AG08395 (cell line): ENCODE data around the gene CA5A.
"Not testable (repeated sequence)": the region's sequence is repeated elsewhere in the genome, so short reads cannot be mapped to it uniquely, and the experiment has no call there.

Experiments used
- DNase-seq: peaks from one replicate; pipeline ENCODE4 v3.0.0; 2012; ENCODE audit warnings: mixed read lengths, low spot score

The CA5A gene

DNA sequence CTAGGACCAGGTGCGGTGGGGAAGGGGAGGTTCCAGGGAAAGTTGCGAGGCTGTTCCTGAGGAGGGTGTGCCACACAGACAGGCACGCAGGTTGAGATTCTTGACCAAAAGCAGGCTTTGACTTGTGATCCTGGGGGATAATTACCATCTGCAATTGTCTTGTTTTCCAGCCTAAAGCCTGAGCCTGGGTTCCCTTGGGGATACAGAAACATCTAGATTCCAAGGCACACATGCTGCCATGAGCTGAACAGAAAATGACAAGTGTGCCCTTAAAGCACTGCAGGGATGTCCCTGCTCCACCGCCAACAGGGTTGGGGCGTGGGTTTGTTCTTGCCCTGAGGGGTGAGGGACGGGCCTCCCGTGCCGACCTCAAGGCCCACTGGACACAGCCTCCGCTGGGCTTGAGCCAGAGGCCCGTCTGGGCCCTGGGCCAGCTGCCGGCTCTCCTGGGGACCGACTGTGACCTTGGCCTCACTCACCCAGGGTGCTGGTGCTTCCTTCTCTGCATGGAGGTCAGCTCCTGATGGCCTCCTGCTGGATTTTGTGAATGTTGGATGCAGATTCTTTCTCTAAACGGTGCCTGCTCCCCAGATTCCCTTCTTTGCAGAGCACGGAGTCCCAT, 14.0 kb downstream of the CA5A start:
- DNase-seq, result no peak

DNA sequence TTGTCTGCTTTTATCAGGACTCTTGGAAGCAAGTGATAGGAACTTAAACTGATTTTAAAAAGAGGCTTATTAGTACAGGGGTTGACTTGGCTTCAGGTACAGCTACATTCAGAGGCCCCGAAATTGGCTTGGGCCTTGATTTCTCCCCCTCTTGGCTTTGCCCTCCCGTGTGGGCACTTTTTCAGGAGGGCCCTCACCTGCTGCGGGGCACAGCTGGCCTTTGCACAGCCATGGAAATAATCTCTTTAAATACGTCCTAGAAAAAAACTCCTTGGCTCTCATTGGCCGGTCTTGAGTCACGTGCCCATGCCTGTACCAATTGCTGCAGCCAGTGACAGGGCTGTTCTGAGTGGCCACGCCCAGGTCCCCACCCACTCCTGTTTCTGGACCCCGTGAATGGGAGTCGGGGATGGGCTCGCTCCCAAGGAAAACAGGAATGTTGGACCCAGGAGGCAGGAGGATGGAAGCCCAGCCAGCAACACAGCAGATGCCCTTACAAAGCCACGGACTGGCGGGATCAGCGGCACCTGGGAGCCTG, 15.0 kb downstream of the CA5A start:
- DNase-seq, result no peak

DNA sequence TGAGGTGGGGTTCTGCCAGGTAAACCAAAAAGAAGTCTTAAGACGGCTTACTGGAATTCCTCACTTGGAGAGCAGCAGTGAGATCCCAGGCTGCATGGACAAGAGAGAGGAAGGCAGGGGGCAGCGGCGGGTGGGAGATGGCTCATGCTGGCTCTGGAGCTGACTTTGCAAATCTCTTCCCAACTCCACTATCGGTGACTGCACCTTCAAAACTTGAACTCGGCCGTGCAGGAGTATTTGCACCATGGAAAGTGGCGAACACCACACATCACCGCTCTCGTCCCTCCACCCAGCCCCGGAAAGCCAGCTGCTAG, 16.7 kb downstream of the CA5A start:
- no peak for DNase-seq

DNA sequence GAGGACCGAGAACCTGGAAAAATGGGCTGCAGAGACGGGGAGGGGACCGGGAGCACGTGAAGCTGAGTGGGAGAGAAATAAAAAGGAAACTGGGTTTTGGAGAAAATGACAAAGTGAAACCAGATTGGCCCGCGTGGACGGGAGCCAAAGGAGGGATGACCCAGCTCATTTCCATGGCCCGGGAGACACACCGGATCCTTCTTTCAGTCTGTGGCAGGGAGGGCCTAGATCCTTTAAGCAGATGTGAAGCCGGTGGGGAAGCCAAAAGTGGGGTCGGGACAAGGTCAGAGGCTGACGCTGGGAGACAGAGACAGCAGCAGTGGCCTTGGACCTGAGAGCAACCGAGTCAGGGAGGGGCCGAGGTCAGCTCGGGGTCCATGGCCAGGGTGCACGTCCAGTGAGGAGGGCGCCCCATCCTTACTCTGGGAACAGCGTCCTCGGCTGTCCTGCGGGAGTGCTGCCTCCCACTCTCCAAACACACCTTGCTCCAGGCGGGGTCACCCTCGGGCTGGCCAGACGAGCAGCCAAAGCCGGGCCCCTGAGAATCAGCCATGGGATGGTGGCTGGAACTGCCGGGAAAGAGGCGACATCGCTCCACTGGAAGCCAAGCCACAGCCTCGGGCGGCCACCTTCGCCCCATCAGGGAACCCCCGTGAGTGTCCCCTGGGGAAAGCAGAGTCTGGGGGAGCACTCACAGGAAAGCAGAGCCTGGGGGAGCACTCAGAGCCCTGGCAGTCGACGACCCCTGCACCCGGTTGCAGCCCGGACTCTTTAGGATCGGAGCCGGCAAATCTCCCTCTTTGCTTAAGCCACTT, 17.3 kb downstream of the CA5A start:
- peak; percentile 53 for DNase-seq

DNA sequence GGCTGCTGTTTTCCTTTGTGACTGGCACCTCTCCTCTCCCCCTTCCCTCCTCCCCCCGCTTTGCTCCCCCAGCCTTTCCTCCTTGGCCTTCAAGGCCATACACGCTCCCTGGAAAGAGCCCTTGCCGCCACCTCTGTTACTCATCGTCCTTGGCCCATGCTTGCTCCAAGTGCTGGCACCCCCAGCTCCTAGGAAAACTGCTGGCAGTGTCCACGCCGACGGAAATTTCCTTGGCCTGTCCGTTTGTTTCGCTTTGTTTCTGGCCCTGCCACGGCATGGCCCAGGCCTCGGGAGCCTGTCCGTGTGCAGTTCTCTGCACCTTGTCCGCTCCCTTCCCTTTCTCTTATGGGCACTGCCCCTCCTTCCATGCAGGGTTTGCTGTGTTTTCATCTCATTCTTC, 18.0 kb downstream of the CA5A start:
- DNase-seq, result peak; percentile 49

DNA sequence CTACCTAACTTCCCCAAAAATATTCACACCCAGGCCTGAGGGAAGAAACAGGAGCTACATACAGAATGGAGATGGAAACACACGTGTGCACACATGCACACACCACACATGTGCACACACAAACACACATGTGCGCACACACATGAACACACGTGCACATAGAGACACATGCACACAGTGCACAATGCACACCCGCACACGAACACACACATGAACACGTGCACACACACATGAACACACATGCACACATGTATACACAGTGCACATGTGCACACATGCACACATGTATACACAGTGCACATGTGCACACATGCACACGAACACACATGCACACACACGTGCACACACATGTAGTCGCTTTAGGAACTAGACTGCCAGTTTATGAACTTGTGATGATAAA, 18.8 kb downstream of the CA5A start:
- no peak for DNase-seq

DNA sequence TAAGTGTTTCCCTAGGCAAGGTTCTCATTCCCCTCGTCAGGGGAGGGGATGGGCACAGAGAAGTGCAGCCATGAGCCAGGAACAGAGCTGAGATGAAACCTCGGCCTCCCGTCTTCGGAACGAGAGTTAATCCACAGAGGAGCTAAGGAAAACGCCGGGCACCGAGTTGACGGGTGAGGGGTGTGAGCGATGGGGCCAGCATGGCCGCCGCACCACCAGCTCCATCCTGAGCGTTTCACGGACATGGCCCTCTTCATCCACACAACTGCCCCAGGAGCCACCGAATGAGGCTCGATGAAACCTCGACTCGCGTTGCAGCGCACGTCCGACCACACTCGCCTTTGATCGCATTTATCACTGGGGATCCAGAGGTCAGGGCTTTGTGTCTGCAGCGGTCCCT, 21.5 kb downstream of the CA5A start:
- DNase-seq, result no peak

DNA sequence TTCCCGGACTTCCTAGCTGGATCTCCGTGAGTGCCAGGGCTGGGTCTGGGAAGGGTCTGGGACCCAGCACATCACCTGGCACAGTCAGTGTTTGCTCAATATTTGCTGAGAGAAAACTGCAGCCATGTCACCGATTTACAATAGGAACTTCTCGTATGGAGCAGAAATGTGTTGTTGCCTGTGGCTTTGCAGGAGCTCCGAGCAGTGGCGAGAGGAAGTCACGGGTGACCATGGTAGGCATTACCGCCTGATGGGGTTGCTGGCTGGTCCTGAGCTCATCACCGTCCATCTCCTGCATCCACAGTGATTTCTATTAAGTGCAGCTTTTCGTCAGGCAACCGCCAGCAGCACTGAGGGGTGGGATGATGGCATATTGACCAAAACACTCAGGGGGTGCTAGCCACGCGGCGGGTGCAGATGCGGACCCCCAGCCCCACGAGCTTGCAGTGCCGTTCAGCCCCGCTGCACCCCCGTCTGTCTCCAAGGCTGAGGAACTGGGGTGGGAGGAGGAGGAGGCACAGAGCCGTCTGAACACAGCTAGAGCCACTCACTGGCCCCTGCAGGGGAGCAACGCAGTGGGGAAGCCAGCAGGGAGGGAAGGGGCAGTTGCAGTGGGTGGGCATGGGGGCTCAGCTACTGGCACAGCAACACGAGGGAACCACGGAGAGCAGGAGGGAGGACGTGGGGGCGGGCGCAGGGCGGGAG, 22.2 kb downstream of the CA5A start:
- not testable (repeated sequence) for DNase-seq

DNA sequence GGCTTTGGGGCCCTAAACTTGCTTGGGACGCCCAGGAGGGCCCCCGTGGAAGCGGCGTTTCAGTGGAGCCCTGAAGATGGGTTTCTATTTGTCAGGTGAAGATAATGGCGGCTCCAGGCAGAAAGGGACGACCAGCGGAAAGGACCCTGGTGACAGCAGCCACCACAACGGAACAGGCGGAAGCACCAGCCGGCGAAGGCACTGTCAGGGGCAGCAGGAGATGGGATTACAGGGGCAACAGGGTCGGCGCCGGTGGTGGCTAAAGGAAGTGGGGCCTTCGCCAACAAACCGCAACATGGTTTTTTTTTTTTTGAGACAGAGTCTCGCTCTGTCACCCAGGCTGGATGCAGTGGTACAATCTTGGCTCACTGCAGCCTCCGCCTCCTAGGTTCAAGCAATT, 23.6 kb downstream of the CA5A start:
- DNase-seq, result not testable (repeated sequence)

DNA sequence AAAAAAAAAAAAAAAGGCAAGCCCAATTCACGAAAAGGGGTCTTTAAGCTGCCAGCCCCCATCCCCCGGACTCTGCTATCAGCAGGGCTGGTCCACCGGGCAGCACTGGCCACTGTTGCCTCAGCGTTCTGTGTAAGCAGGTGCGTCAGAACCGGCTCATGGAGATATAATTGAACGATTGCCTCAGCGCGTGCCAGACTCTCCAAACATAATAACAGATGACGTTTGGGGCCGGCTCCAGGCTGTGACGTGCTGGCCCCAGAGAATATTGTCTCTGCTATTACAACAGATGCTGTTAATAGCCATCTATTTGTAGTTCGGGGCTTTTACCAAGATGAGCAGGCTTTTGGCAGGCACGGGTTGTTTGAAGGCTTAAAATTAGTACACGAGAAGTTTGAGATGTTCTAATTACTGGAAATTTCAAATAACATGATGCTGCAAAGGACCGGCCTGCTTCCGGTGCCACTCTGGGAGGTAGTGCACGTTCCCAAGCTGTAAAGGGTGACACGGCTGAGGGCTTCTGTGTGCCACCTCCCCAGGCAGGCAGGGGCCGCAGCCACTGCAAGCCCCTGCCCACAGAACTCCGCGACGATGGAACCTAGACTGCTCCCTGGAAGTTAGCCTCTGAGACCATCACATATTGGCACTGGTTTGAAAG, 25.1 kb downstream of the CA5A start:
- DNase-seq, result peak; percentile 69

DNA sequence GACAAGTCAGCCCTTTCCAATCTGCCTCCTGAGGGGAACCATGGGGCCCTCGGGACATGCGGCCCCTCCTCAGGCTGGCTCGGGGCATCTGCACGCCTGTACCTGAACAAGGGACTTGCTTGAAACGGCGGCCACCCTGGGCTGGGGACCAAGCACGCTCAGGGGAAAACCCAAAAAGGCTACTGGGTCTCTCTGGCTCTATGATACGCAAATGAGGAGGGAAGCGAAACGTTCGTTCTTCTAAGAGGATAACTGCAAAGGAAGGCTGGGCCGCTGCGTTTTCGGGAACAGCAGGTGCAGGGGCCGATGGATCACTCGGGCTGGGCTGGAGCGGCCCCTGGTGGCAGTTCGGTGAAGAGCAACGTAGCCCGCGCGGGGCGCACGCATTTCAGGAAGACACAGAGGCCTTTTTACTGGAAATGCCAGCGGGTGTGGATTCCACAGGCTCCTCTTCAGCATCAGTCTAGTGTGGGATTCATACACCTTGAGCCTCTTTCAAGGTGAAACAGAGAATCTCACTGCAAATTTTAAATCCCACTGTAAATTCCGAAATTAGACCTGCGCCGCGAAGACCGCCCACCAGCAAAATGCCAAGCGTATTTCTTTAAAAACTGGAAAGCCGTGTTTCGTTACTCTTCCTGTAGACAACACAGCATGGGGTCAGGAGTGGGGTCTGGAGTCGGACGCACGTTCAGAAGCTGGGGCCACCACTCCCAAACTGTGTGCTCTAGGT, 27.0 kb downstream of the CA5A start:
- DNase-seq, result peak; percentile 67

DNA sequence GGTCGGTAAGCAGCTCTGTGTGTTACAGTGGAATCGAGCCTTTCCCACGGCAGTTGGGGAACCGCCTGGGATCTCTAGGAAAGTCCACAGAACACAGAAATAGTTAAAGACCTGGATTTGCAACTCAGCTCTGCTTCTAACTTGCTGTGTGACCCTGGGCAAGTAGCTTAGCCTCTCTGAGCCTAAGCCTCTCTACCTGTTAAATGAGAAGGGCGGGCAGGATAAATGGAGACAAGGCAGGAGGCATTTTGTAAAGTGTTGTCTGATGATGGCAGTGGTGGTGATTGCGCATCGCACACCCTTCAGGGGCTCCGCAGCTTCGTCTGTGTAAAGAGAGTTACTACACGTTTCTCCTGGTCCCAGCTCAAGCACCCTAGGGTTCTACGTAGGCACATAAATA, 28.2 kb downstream of the CA5A start:
- not testable (repeated sequence) for DNase-seq

DNA sequence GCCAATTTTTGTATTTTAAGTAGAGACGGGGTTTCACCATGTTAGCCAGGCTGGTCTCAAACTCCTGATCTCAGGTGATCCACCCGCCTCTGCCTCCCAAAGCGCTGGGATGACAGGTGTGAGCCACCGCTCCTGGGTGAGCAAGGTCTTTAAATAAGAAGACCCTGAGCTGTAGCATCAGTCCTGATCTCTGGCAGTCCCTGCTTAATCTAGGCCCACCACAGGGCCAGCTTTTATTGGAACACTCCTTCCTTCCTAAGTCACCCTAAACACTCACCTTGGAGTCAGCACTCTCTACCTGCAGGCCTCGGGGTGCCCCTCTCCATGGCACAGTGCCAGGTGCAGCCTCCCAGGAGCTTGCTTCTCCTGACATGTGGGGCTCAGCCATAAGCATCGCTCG, 30.8 kb downstream of the CA5A start:
- not testable (repeated sequence) for DNase-seq

DNA sequence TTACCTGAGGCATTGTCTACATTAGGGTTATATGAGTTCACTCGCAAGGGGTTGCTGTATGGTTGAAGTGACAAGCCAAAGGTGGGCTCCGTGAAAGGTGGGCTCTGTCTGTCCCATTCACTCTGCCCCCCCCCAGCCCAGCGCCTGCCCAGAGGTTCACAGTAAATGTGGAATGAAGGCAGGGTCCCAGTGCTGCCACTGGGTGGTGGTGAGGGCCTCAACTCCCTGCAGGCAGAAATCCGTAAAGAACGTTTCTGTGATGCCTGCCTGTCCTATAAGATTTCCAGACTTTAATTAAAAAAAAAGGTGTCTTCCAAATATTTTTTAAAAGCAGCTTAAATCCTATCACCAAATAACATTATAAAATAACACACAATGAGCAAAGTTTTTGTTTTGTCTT, 31.4 kb downstream of the CA5A start:
- DNase-seq, result not testable (repeated sequence)

DNA sequence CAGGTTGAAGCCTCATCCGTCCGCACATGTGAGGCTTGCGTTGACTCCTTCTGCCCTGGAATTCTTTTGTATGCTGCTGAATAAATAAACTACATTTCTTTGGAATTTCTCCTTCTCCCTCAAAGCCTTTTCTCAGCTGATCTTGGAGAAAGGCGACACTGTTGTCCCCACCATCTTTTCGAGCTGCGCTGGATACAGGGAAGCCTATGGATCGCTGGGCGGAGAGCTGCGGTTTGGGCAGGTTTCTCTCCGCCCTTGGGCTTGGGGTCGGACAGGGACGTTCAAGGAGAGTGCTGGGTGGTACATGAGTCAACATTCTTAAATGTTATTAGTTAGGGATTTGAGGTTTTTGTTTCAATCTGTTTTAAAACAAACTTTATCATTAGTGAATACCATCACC, 35.8 kb downstream of the CA5A start:
- not testable (repeated sequence) for DNase-seq

DNA sequence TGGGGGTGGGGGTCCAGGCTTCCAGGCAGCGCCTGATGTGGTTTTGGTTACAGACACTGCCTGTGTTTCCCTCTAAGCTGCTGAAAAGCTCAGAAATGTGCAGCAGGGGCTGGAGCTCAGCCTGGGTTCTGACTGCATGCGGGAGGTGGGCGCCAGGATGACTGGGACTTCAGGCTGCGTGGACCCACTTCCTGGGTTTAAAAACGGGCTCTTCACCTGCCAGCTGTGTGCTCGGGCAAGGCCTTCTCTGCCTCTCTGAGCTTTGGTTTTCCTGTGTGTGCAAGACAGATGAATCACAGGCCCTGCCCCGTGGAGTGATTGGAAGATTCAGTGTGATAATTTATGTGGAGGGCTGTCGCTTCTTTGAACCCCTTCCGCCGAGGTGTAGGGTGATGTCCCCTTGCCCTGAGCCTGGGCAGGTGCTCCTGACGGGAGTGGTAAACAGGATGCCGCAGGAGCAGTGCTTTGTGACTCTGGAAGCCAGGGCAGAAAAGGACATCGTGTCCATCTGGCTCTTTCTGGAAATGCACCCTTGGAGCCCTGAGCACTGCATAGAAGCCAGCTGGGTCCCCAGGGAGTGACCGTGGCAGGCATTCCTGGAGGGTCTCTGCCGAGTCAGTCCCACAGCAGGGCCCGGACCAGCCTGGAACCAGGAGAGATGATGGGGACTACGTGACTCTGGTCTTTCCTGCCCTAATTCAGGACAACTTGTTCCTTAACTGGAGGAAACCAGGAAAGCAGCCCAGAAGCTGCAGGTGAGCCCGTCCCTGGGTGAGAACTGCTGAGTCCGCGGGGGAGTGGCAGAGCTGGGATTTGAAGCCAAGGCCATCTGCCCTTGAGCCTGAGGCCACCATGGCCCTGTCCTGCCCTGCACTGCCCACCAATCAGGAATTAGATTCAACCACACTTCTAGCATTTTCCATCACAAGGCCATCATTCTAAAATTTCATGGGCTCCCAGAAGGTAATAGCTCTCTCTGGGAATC, 38.5 kb downstream of the CA5A start:
- DNase-seq, result no peak

DNA sequence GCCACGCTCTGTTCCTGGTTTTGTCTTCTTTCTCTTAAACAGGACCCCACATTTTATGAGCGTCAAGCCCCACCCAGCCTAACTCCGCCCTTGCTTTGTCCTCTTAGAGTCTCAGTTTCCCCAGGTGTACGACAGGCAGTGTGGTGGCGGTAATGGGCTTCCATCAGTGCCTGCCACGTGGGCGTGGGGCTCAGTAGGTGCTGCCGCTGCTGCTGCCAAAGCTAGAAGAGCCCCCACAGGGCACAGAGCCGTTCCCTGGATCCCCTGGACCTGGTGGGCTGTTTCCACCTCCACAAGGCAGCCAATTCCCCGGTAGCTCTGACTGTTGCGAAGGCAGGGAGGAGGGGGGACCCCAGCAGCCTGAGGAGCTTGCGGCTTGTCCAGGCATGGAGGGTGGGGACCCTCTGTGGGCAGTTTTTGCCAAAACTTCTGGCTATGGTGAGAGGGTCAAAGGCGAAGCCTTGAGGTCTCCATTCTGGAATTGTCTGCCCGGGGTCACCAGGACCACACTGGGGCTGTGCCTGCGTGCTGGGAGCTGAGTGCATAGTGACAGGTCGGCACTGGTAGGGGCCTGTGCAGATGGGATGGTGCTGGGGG, 39.3 kb downstream of the CA5A start:
- DNase-seq, result not testable (repeated sequence)

DNA sequence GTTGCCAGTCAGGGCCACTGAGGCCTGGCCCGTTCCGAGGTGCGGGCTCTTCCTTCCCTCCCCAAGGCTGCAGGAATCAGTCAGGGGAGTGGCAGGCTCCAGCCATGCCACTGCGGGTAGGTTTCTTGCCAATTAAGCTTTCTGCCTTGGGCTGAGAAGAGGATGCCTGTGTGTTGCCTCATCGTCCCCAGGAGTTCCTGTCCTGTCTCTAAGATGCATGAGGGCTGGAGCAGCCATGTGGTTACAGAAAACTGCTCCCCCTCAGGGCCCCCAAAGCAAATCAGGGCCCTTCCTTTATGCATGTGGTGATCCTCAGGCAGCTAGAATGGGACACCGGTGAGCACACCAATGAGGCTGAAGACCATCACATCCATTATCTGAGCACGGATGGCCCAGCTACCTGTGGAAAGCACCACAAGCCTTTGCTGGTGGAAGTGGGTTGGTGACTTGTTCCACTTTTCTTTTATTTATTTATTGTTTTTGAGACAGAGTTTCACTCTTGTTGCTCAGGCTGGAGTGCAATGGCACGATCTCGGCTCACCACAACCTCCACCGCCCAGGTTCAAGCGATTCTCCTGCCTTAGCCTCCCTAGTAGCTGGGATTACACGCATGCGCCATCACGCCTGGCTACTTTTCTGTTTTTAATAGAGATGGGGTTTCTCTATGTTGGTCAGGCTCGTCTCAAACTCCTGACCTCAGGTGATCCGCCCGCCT, 40.0 kb downstream of the CA5A start:
- peak; percentile 50 for DNase-seq

DNA sequence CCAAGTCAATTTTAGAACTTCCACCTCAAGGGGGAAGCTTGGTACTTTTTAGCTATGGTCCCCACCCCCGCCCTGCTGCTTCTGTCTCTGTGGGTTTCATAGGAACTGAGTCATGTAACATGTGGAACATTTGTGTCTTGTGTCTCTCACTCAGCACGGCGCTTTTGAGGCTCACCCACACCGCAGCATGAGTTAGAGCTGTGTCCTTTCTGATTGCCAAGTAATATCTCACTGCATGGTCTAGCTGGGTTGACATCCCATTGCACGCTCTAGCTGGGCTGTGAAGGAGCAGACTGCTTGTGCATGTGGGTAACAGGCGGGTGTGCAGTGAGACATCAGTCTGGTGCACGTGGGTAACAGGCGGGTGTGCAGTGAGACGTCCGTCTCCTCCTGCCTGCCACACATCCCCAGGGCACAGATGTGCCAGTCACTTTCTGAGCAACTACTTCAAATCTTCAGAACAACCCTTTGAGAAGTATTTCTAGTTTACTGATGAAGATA, 40.6 kb downstream of the CA5A start:
- DNase-seq, result peak; percentile 49
